HEK293T (cell line): ENCODE measurements around the gene STMP1.

Experiments
- FOXA1 ChIP-seq: fragments of 450-650 bp; IDR thresholded peaks from 2 replicates; pipeline ENCODE4 v1.6.1; 2016; ENCODE audit warnings: mild to moderate bottlenecking
- FOXK2 ChIP-seq: fragments of 450-650 bp; IDR thresholded peaks from 2 replicates; pipeline ENCODE4 v1.6.1; 2016; ENCODE audit warnings: mild to moderate bottlenecking
- SUZ12 ChIP-seq: fragments of 450-650 bp; IDR thresholded peaks from 2 replicates; pipeline ENCODE4 v1.6.1; 2016; ENCODE audit warnings: mild to moderate bottlenecking

GRCh38 chr7:135690566-135690965 is 28.3 kb downstream of the STMP1 start:
- no peak for TF ChIP-seq FOXK2
- TF ChIP-seq SUZ12, result no peak
- no peak for TF ChIP-seq FOXA1
